PC-3 (cell line): ENCODE measurements around the gene KCNE2.

Experiments used
- EZH2phosphoT487 ChIP-seq: fragments of 300-600 bp; sonication (generic); IDR thresholded peaks from 2 replicates; pipeline ENCODE4 v1.6.1; 2018; ENCODE audit warnings: mild to moderate bottlenecking, antibody characterized with exemption, low read length, borderline replicate concordance
- TF ChIP-seq, protein P1 (sequence below): fragments of 300-600 bp; sonication (generic); conservative IDR thresholded peaks from 2 replicates; pipeline ENCODE4 v1.5.1; 2017; ENCODE audit warnings: antibody characterized with exemption, low read depth, mild to moderate bottlenecking, low read length

DNA sequence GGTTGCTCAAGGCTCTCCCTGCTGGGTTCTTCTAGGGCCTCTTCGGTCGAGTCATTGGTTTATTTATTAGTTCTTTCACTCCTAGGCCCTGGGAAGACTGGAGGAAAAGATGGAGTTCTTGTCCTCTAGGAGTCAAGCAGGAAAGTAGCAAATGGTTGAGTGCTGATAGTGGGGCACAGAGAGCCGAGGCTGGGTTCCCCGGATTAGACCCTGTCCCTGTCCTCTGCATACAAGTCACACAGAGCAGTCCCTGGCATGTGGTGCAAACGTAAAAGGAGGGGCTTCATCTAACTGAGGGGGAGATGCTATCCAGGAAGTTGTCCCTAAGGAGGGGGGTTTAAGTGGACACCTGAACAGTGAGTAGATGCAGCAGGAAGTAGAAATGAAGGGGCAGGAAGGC, 19.2 kb upstream of the KCNE2 start:
- TF ChIP-seq, protein P1, sequence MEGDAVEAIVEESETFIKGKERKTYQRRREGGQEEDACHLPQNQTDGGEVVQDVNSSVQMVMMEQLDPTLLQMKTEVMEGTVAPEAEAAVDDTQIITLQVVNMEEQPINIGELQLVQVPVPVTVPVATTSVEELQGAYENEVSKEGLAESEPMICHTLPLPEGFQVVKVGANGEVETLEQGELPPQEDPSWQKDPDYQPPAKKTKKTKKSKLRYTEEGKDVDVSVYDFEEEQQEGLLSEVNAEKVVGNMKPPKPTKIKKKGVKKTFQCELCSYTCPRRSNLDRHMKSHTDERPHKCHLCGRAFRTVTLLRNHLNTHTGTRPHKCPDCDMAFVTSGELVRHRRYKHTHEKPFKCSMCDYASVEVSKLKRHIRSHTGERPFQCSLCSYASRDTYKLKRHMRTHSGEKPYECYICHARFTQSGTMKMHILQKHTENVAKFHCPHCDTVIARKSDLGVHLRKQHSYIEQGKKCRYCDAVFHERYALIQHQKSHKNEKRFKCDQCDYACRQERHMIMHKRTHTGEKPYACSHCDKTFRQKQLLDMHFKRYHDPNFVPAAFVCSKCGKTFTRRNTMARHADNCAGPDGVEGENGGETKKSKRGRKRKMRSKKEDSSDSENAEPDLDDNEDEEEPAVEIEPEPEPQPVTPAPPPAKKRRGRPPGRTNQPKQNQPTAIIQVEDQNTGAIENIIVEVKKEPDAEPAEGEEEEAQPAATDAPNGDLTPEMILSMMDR: no peak
- TF ChIP-seq EZH2phosphoT487: no peak
